ENCODE data around the gene MOB3B. TPM values are rescaled to one million over a fixed set of nuclear protein-coding genes. Genes with fewer than 3 reads are reported as not detected.
"Not testable (repeated sequence)": the region's sequence is repeated elsewhere in the genome, so short reads cannot be mapped to it uniquely, and the experiment has no call there.

MOB3B gene
- total RNA-seq, 4 donors from 2014 or later, result 16.2 to 23.7 (median 19.7) TPM

- WGBS, 2 donors, result 87 to 88% methylated on average over 6 of the region's 6 CpGs
- H3K4me1 ChIP-seq, result peaks cover 0 to 18% (median 0%) of the 10 kb centered on the region in 4 donors
Measured at GRCh38 chr9:27453860-27454553, 75.6 kb downstream of the MOB3B start.

GRCh38 chr9:27451207-27451797 is 78.3 kb downstream of the MOB3B start:
- H3K27ac ChIP-seq, result no peak overlapping the region
- H3K36me3 ChIP-seq, result peaks cover 0 to 19% (median 0%) of the 10 kb centered on the region in 3 donors

More at GRCh38 chr9:27453860-27454553, 75.6 kb downstream of the MOB3B start:
- no peak for DNase-seq (ENCODE audit: low spot score in 2 of 2)
- TF ChIP-seq EP300 (IDR thresholded peaks at IDR 0.05) (no peak), POLR2A (IDR thresholded peaks at IDR 0.05) (no peak), CTCF (IDR thresholded peaks at IDR 0.05) (no peak)
- no peaks in the 10 kb centered on the region for H3K9me3 ChIP-seq
- no peak overlapping the region for H3K27ac ChIP-seq
- H3K27me3 ChIP-seq, result no peaks in the 10 kb centered on the region
- H3K4me3 ChIP-seq, result no peak overlapping the region
- H3K36me3 ChIP-seq, result peaks cover 0 to 19% (median 0%) of the 10 kb centered on the region in 3 donors

GRCh38 chr9:27450752-27451151 is 78.9 kb downstream of the MOB3B start:
- no peaks in the 10 kb centered on the region for H3K9me3 ChIP-seq
- H3K4me1 ChIP-seq, result peaks cover 0 to 13% (median 0%) of the 10 kb centered on the region in 4 donors
- no peak overlapping the region for H3K4me3 ChIP-seq
- TF ChIP-seq POLR2A (IDR thresholded peaks at IDR 0.05), result no peak
- TF ChIP-seq CTCF (IDR thresholded peaks at IDR 0.05), result no peak
- TF ChIP-seq EP300 (IDR thresholded peaks at IDR 0.05), result no peak
- no peak for DNase-seq (ENCODE audit: low spot score in 2 of 2)
- no peak overlapping the region for H3K27ac ChIP-seq
- peaks cover 0 to 15% (median 0%) of the 10 kb centered on the region in 3 donors for H3K36me3 ChIP-seq
- H3K27me3 ChIP-seq, result no peaks in the 10 kb centered on the region

More at GRCh38 chr9:27451207-27451797, 78.3 kb downstream of the MOB3B start:
- no peak for DNase-seq (ENCODE audit: low spot score in 2 of 2)
- TF ChIP-seq EP300 (IDR thresholded peaks at IDR 0.05), result no peak
- TF ChIP-seq POLR2A (IDR thresholded peaks at IDR 0.05), result no peak
- no peak for TF ChIP-seq CTCF (IDR thresholded peaks at IDR 0.05)
- WGBS, 2 donors, result 39 to 58% methylated on average over 3 of the region's 3 CpGs
- peaks cover 0 to 13% (median 0%) of the 10 kb centered on the region in 4 donors for H3K4me1 ChIP-seq
- no peaks in the 10 kb centered on the region for H3K27me3 ChIP-seq
- no peak overlapping the region for H3K4me3 ChIP-seq
- H3K9me3 ChIP-seq, result no peaks in the 10 kb centered on the region

GRCh38 chr9:27448356-27448755 is 81.3 kb downstream of the MOB3B start:
- peaks cover 0 to 13% (median 0%) of the 10 kb centered on the region in 4 donors for H3K4me1 ChIP-seq
- DNase-seq (ENCODE audit: low spot score in 2 of 2); H3K9me3 ChIP-seq; H3K27me3 ChIP-seq; H3K36me3 ChIP-seq; H3K27ac ChIP-seq; H3K4me3 ChIP-seq: not testable (repeated sequence)
- 82 to 90% methylated on average over 3 of the region's 3 CpGs for WGBS, 2 donors

GRCh38 chr9:27447031-27447683 is 82.5 kb downstream of the MOB3B start:
- Histone ChIP-seq H3K27me3 (no peaks in the 10 kb centered on the region), H3K4me3 (no peak overlapping the region), H3K36me3 (no peaks in the 10 kb centered on the region), H3K9me3 (no peaks in the 10 kb centered on the region), H3K4me1 (peaks cover 0 to 13% (median 0%) of the 10 kb centered on the region in 4 donors), H3K27ac (no peak overlapping the region)
- no peak for DNase-seq (ENCODE audit: low spot score in 2 of 2)
- TF ChIP-seq CTCF (IDR thresholded peaks at IDR 0.05) (no peak), POLR2A (IDR thresholded peaks at IDR 0.05) (no peak), EP300 (IDR thresholded peaks at IDR 0.05) (no peak)
- 70 to 80% methylated on average over 5 of the region's 5 CpGs for WGBS, 2 donors
